ENCODE measurements around the gene OPN4.
"Not testable (repeated sequence)": the region's sequence is repeated elsewhere in the genome, so short reads cannot be mapped to it uniquely, and the experiment has no call there.

OPN4 gene, protein sequence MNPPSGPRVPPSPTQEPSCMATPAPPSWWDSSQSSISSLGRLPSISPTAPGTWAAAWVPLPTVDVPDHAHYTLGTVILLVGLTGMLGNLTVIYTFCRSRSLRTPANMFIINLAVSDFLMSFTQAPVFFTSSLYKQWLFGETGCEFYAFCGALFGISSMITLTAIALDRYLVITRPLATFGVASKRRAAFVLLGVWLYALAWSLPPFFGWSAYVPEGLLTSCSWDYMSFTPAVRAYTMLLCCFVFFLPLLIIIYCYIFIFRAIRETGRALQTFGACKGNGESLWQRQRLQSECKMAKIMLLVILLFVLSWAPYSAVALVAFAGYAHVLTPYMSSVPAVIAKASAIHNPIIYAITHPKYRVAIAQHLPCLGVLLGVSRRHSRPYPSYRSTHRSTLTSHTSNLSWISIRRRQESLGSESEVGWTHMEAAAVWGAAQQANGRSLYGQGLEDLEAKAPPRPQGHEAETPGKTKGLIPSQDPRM

DNA sequence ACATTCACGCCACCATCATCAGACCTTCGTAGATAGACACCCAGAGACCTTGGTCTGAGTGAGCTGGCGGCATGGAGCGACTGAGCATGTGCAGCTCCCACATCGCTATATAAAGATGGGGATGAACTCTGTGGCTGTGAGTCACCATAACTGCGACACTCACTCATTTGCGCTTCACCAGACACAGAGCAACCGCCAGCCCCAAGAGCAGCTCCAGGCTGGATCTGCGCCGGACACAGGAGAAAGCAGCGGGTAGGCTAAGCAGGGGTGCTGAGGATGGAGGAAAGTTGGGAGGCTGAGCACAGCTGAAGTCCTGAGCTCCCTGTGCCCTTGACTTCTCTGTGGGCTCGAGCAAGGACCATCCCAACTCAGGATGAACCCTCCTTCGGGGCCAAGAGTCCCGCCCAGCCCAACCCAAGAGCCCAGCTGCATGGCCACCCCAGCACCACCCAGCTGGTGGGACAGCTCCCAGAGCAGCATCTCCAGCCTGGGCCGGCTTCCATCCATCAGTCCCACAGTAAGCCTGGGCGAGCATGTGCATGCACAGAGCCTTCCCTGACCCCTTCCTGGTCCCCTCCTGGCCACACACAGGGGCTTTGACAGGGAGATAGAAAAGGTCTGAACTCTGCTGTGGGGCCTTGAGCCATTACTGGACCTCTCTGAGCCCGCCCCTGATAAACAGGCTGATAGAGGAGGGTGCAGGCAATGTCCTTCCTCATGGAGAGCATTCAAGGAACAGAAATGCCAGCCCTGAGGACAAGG lies at the start of gene OPN4:
Gene OPN4, plus strand, starts transcription at position 137 of the 762 bp plus-strand sequence. Its CDS starts 237 bp downstream, at position 374.
- no peak for DNase-seq

DNA sequence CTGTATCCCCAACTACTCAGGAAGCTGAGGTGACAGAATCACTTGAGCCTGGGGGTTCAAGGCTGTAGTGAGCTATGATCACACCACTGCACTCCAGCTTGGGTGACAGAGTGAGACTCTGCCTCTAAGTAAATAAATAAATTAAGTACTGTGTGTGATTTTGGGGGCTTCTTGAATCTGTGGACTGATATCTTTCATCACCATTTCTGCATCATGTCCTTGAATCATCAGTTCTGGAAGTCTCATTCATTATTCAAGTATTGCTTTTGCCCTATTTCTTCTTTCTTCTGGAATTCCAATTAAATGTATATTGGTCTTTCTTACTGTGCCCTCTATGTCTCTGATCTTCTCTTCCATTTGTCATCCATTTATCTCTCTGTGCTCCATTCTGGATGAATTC lies 46.7 kb upstream of the OPN4 start:
- DNase-seq: no peak

GRCh38 chr10:86609920-86610319 lies 44.4 kb upstream of the OPN4 start:
- DNase-seq: no peak

GRCh38 chr10:86611386-86611785 lies 43.0 kb upstream of the OPN4 start:
- DNase-seq: no peak

- DNase-seq: no peak
Measured at GRCh38 chr10:86613096-86613495, 41.3 kb upstream of the OPN4 start.

GRCh38 chr10:86613905-86614304 lies 40.4 kb upstream of the OPN4 start:
- no peak for DNase-seq

DNA sequence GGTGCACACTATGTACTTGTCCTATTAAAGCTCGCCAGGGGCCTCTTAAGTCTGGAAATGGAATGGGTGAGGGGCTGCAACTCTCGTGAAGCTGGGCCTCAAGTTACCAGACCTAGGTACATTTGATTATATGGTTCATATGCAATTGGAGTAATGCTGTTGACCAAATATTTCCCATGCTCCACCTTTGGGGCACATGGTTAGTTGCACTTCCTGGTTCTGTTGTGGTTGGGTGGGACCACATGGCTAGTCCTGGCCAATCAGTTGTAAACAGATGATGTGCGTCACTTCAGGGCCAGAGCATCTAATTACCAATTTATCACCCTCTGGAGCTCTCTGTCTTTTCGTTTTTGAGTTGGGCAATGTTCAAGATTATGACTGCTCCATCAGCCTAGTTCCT lies 39.5 kb upstream of the OPN4 start:
- DNase-seq: no peak

- not testable (repeated sequence) for DNase-seq
Measured at GRCh38 chr10:86617278-86617677, 37.1 kb upstream of the OPN4 start.

- DNase-seq: no peak
Measured at GRCh38 chr10:86628311-86628710, 26.0 kb upstream of the OPN4 start.

- no peak for DNase-seq
Measured at GRCh38 chr10:86630079-86630478, 24.3 kb upstream of the OPN4 start.

DNA sequence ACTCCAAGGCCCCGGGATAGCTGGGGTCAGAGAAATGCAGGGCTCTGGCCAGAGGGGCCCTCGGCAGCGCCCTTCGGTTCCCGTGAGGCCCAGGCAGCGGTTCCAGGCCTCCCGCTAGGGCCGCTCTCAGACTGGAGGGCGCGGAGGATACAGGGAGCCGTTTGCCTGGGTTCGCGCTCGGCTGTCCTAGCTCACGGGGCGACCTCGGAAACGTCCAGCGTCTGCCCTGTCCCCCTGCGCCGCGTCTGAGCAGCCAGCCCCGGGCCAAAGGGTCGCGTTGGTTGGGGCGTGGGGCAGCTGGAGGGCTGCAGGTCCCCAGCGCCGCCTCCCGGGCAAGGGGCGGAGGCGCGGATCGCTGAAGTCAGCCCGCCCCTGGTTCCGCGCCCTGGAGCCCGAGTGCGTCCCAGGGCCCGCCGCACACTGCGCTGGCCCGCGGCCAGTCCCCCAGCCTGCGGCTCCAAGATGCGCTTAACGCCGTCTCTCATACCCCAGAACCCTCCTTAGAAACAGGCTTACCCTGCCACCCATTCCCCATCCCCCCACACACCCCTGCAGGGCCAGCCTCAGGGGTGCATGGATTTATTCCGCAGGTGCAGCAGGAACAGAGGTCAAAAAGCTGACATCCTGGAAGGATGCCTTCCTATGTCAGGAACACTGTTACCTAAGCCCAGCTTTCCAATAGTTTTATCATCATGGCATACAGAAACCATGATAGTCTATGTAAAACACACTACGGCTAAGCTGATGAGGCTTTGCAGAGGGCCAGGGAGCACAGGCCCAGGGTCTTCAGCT lies 22.1 kb upstream of the OPN4 start:
- no peak for DNase-seq

DNA sequence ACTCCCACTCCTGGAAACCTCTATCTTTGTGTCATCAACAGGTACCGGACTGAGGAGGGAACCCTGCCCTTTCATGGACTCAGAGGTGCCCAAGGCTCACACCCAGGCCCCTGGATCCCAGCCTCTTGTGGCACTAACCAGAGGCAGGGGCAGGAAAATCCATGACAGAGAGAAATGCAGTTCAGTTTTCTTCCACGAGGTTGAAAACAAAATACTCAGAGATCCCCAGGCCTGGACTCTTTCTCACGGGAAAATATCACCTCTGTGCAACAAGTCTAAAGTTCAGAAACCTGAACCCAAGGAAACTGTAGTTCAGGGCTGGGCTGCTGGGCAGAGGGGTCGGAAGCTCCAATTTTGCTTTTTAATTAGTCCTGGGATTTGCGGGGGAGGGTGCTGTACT lies 21.4 kb upstream of the OPN4 start:
- no peak for DNase-seq

GRCh38 chr10:86635402-86635801 lies 18.9 kb upstream of the OPN4 start:
- DNase-seq: no peak

DNA sequence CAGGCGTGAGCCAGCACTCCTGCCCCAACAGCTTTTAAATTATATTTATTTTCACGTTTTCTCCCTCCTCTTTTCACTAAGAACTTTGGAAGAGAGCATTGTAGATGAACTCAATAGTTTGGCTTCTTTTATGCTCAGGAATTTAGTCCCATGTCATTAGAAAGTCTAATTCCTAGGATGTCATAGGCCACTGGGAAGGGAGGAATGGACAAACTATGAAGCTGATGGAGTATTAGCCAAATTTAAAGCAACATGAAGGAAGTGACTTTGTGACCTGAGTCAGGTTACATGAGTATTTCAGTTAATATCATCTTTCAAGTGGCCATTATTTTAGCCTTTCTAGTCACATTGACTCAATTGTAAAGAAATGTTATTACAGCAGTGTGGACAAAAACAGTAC lies 18.0 kb upstream of the OPN4 start:
- no peak for DNase-seq

- no peak for DNase-seq
Measured at GRCh38 chr10:86642021-86642420, 12.3 kb upstream of the OPN4 start.

- DNase-seq: no peak
Measured at GRCh38 chr10:86642499-86642898, 11.8 kb upstream of the OPN4 start.

DNA sequence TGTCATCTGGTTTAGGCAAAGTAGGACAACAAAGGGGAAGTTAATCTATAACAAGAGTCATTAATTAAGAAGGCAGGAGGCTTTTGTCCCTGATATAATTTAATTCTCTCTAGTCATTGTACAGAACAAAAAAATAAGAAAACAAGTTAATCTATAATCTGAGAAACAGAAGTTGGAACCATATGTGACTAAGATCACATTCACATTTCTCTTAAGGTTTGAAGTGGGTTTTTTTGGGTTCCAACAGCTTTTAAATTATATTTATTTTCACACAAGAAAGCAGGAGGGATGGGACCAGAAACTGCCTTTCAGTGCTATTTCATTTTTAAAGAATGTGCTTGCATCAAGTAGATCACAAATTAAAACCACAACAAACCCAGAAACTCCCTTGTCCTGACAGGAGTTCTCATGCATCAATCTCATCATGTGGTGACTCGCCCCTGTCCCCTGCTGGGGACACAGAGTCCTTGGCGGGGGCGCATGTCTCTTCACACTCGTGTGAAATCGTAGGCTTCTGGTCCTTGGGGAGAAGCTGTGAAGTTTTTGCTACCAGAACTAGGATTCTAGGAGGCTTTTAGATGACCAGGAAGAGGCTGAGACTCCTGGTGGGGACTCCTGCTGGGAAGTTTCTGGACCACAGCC lies 10.1 kb upstream of the OPN4 start:
- DNase-seq: no peak

GRCh38 chr10:86644794-86645445 lies 9.4 kb upstream of the OPN4 start:
- DNase-seq: no peak

DNA sequence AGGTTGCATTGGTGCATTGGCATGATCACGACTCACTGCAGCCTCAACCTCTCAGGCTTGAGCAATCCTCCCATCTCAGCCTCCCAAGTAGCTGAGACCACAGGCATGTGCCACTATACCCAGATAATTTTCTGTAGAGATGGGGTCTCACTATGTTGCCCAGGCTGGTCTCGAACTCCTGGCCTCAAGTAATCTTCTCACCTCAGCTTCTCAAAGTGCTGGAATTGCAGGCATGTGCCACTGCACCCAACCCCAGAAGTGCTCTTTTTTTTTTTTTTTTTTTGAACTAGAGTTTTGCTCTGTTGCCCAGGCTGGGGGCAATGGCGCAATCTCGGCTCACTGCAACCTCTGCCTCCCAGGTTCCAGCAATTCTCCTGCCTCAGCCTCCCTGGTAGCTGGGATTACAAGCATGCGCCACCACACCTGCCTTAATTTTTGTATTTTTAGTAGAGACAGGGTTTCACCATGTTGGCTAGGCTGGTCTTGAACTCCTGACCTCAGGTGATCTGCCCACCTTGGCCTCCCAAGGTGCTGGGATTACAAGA lies 8.7 kb upstream of the OPN4 start:
- DNase-seq: not testable (repeated sequence)

DNA sequence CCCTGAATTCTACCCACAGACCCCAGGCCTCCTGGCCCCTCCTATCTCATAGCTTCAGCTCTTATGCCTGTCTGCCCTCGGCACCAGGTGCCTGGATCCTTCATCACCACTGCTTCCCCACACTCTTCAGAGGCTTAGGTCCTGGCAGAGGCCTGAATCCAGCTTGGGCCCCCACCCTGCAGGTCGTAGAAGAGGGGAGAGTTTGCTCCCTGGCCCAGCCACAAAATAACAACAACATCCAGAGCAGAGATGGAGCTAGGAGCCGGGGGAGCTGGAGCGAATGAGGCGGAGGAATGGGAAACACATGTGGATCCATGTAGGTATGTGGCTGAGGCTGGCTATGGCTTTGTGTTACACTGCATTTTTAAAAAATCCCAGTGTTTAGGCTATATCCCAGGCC lies 7.8 kb upstream of the OPN4 start:
- no peak for DNase-seq

- no peak for DNase-seq
Measured at GRCh38 chr10:86646933-86647332, 7.4 kb upstream of the OPN4 start.
